GM21381 (cell line): ENCODE measurements around the gene FRY.

ENCODE experiments used
- ATAC-seq: cut with Tn5 transposase; IDR thresholded peaks from one replicate; pipeline ENCODE4 v1.9.1; 2021; ENCODE audit warnings: mild to moderate bottlenecking, moderate library complexity; ENCODE audit not compliant: unreplicated experiment

Gene FRY

DNA sequence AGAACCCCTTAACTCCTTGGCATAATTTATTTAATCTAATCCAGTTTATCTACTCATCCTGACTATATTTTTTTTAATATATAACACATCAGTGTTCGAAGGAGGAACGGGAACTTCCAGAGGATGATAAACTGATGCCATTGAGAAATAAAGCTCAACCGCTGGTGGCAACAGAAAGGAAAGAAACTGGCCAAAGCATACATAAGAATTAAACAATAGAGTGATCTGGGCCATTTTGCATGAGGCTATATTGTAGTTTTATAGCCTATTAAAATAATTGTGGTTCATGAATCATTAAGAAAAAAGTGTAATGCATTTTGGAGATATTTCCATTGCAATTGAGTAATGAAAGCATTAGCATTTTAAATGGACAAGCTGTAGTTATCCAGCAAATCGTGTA is 94.2 kb downstream of the FRY start:
- no peak for ATAC-seq

GRCh38 chr13:32126278-32126677 is 94.7 kb downstream of the FRY start:
- no peak for ATAC-seq

DNA sequence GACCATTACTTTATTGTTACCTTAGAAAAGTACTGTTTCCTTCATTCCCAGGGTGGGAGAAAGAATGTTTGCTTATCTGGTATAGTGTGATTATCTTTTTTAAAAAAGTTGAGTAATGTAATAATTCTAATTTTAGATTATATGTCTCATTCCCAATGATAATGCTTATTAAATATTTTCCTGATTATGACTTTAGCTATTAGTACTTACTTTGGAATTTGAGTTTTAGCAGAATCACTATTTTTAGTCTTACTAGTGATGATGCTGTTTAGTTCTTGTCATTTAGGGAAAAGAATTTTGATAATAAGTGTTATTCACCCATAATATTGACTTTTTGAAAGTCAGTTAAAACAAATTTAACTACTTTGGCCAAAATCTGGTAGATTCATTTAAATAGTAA is 95.2 kb downstream of the FRY start:
- no peak for ATAC-seq

GRCh38 chr13:32127691-32128090 is 96.1 kb downstream of the FRY start:
- no peak for ATAC-seq

- ATAC-seq = no peak
Measured at GRCh38 chr13:32134241-32135055, 102.9 kb downstream of the FRY start.

GRCh38 chr13:32135056-32135390 is 103.4 kb downstream of the FRY start:
- no peak for ATAC-seq

- no peak for ATAC-seq
Measured at GRCh38 chr13:32135655-32136054, 104.1 kb downstream of the FRY start.

DNA sequence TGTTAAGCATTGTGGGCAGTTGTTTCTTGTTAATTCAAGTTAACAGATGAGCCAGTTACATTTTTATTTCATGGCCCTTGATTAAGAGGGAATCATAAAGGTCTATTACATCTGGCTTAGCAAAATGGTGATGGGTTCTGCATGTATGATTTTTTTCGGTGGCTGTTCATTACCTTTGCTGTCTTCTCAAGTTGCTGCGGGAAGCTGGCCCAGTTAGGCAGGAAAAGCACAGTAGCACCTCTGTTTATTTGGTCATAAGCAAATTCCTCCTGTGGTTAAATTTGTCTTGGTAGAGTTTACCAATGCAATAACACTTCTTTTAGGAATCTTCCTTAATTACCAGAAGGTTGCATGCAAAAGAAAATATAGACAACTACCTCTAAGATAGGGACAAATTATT is 104.5 kb downstream of the FRY start:
- no peak for ATAC-seq

DNA sequence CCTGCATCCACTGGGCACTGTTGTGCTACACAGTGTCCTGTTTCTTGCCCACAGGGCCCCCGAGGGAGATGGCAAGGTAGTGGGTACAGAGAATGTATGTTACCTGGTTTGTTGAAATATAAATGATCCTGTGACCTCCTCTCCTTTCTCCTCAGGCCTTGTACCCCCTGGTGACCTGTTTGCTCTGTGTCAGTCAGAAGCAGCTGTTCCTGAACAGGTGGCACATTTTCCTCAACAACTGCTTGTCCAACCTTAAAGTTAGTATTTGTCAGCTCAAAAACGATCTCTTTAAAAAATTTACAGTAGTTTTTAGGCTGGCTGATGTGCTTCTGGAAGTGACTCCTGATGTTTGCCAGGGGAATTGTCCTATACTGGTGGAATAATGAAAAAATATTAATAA is 105.1 kb downstream of the FRY start:
- no peak for ATAC-seq

GRCh38 chr13:32139251-32139650 is 107.7 kb downstream of the FRY start:
- ATAC-seq = no peak

- no peak for ATAC-seq
Measured at GRCh38 chr13:32140109-32140508, 108.5 kb downstream of the FRY start.

- ATAC-seq = no peak
Measured at GRCh38 chr13:32141462-32141861, 109.9 kb downstream of the FRY start.

DNA sequence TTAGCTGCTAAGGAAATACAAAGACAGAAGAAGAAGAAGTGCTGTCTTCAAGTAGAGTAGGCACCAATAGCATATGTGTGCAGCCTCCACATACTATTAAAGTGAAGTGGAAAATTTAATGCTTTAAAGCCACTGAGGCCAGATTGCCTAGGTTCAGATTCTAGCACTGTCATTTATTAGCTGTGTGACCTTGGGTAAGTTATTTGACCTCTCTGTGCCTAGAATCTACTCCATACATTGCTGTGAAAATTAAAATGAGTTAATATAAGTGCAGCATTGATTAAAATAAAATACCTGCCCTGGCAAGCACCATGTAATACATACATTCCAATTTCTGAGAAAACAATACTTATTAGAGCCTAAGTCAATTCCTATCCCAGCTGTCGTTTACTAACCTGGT is 110.5 kb downstream of the FRY start:
- no peak for ATAC-seq

DNA sequence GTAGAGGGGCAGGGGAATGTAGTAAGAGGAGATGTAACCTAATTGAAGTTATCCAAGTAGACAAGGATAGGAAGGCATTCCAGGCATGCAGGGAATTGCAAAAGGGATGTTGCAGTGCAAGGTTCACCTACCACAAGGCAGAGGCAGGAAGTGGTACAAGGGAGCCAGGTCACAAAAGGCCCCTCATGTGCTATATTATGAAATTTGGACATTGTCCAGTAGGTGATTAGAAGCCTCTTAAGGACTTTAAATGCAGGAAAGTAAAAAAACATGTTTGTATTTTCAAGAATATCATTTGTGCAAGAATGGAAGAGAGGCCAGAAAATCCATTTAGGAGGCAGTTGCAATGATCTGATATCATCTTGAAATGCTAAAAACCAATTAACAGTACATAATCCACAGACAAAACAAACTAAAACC is 111.4 kb downstream of the FRY start:
- ATAC-seq = no peak

- ATAC-seq = no peak
Measured at GRCh38 chr13:32147193-32147592, 115.6 kb downstream of the FRY start.

GRCh38 chr13:32147976-32148375 is 116.4 kb downstream of the FRY start:
- ATAC-seq = no peak

DNA sequence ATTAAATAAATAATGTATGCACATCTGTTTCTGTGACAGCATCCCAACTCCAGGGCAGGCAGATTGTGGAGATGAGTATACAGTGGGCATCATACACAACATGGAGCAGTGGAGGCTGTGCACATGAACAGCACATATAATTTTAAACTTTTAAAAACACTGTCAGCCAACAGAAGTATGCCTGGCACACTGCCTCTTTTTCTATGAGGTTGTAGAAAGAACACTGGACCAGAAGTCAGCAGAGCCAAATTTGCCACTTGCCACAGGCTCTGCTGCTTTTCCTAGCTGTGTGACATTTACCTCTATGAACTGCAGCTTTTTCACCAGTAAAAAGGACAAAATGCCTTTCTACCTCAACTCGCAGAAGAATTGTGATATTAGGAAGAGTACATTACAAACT is 118.7 kb downstream of the FRY start:
- no peak for ATAC-seq

GRCh38 chr13:32150794-32151193 is 119.2 kb downstream of the FRY start:
- no peak for ATAC-seq

GRCh38 chr13:32151240-32151639 is 119.7 kb downstream of the FRY start:
- ATAC-seq = no peak

DNA sequence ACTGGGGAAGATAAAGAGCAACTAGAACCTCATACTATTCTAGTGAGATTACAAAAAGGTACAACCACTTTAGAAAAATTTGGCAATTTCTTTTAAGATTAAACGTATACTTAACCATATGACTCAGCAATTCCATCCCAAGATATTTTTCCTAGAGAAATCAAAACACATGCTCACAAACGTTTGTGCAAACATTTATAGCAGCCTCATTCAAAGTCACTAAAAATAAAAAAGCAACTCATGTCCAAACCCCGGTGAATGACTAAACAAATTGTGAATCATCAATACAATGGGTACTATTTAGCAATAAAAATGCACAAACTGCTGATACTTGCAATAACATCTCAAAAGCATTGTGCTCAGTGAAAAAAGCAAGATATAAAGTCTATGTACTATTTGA is 121.5 kb downstream of the FRY start:
- no peak for ATAC-seq

GRCh38 chr13:32159137-32159869 is 127.7 kb downstream of the FRY start:
- no peak for ATAC-seq

GRCh38 chr13:32162395-32163005 is 130.9 kb downstream of the FRY start:
- ATAC-seq = no peak
